Right lobe of liver (tissue), 6 donors: Measurements from ENCODE around the gene NOTUM. TPM values are rescaled to one million over a fixed set of nuclear protein-coding genes. Genes with fewer than 3 reads are reported as not detected.

ENCODE experiments used
- ATAC-seq, 4 donors: fragments of 200-7000 bp; cut with Tn5 transposase; one replicate each; pipeline ENCODE4 v1.9.1; 2020; ENCODE audit warnings: mild to moderate bottlenecking in 4 of 4, moderate library complexity in 4 of 4
- DNase-seq, 3 donors: peaks; one replicate each; pipeline ENCODE4 v3.0.0-alpha.2; 2020
- H3K27ac ChIP-seq, 3 donors: fragments of 200-600 bp; one replicate each; pipeline ENCODE4 v1.8.0; 2022
- H3K27me3 ChIP-seq, 2 donors: fragments of 200-600 bp; one replicate each; pipeline ENCODE4 v1.8.0; 2022
- H3K36me3 ChIP-seq, 4 donors: fragments of 200-600 bp; sonication (generic) in 1 of 4; one replicate each; pipeline versions ENCODE4 v1.5.1 to v1.8.0; 2017 to 2022; ENCODE audit warnings: control low read depth in 1 of 4
- H3K4me1 ChIP-seq, 4 donors: fragments of 200-600 bp; sonication (generic) in 1 of 4; one replicate each; pipeline versions ENCODE4 v1.5.1 to v1.8.0; 2017 to 2022; ENCODE audit warnings: control low read depth in 1 of 4
- H3K4me3 ChIP-seq, 3 donors: fragments of 200-600 bp; one replicate each; pipeline ENCODE4 v1.8.0; 2022
- H3K9me3 ChIP-seq, 4 donors: fragments of 200-600 bp; sonication (generic) in 1 of 4; one replicate each; pipeline versions ENCODE4 v1.5.1 to v1.8.0; 2017 to 2022; ENCODE audit warnings: control low read depth in 1 of 4
- CTCF ChIP-seq, 4 donors: fragments of 200-600 bp in 3 of 4; fragments of 450-650 bp in 1 of 4; IDR thresholded peaks; one replicate each; pipeline versions ENCODE4 v1.5.1 to v1.8.0; 2016 to 2022; ENCODE audit warnings: antibody characterized with exemption in 4 of 4, mild to moderate bottlenecking in 2 of 4
- POLR2A ChIP-seq: fragments of 450-650 bp; IDR thresholded peaks from one replicate; pipeline ENCODE4 v1.6.1; 2017; ENCODE audit warnings: antibody characterized with exemption, mild to moderate bottlenecking
- WGBS: methylation state at CpG from one replicate; pipeline ENCODE4 v1.1.6; 2018; ENCODE audit warnings: low coverage, low lambda C conversion rate; ENCODE audit not compliant: insufficient coverage; ENCODE audit errors: missing lambda C conversion rate; 5-methylcytosine and 5-hydroxymethylcytosine counted together
- intact Hi-C, 2 donors: fragments of 100-400 bp; cut with DNase I; formaldehyde crosslinking; loops; one replicate each; pipeline versions ENCODE4 v1.11.2 to v1.14.1; 2022
- total RNA-seq, 6 experiments: library from RNA; depleted of rRNA in 2 of 6; stranded (reverse); fragments of >200 nt in 2 of 6; fragmentation: NEBNext Ultra II Directional in 3 of 6; extraction: Animal tissue kit (Norgen Biotek cat#: 25700) in 3 of 6; gene quantifications; one replicate each; pipeline versions ENCODE4 v1.1.0 to v1.2.4, GENCODE V29; 2016 to 2023
- donor health status: DM: no; HTN: yes; CAD: no.
- donor health status: DM: no; HTN: no; CAD: no.
- donor health status: DM: no; HTN: no; CAD: no.
- donor health status: DM: no; HTN: yes; CAD: no.
- donor health status: DM: no; HTN: yes; CAD: no.

NOTUM gene
- total RNA-seq, 6 experiments from 2014 or later = 1.2 to 7.6 (median 3.0) TPM

GRCh38 chr17:81947189-81947588 is 13.8 kb downstream of the NOTUM start, which contains the start of gene MYADML2:
Gene MYADML2, minus strand, starts transcription at chr17:81947233. Its CDS starts 5,492 bp downstream, at chr17:81941741.
- no CpG with 5 or more reads among the region's 13 CpGs for WGBS
- no peaks in the 10 kb centered on the region for H3K4me1 ChIP-seq
- H3K4me3 ChIP-seq = no peak within 1 kb of the TSS
- DNase-seq (no peak), ATAC-seq (no peak)
- H3K36me3 ChIP-seq = no peaks in the 10 kb centered on the region
- H3K27me3 ChIP-seq = no peaks in the 10 kb centered on the region
- H3K9me3 ChIP-seq = no peaks in the 10 kb centered on the region
- no peak for TF ChIP-seq CTCF (IDR thresholded peaks at IDR 0.05)
- TF ChIP-seq POLR2A = no peak
- H3K27ac ChIP-seq = no peak within 1 kb of the TSS
- intact Hi-C loops = loop anchor here in 1 of 2 donors (10.0 kb wide), 1 partner anchor 248 kb away; no protein-coding TSS in a partner anchor

GRCh38 chr17:81944858-81945257 is 16.1 kb downstream of the NOTUM start:
- no peaks in the 10 kb centered on the region for H3K27me3 ChIP-seq
- H3K9me3 ChIP-seq = no peaks in the 10 kb centered on the region
- H3K36me3 ChIP-seq = no peaks in the 10 kb centered on the region
- intact Hi-C loops = loop anchor here in 1 of 2 donors (10.0 kb wide), 1 partner anchor 250 kb away; no protein-coding TSS in a partner anchor
- ATAC-seq (no peak), DNase-seq (no peak)
- 83% methylated on average over 7 of the region's 9 CpGs for WGBS
- TF ChIP-seq POLR2A = no peak
- no peak overlapping the region for H3K27ac ChIP-seq
- no peak overlapping the region for H3K4me3 ChIP-seq
- H3K4me1 ChIP-seq = no peaks in the 10 kb centered on the region

GRCh38 chr17:81942167-81942553 is 18.8 kb downstream of the NOTUM start:
- WGBS = 71% methylated on average over 1 of the region's 12 CpGs
- H3K4me3 ChIP-seq = no peak overlapping the region
- H3K27ac ChIP-seq = no peak overlapping the region
- no peaks in the 10 kb centered on the region for H3K27me3 ChIP-seq
- TF ChIP-seq POLR2A (no peak), CTCF (IDR thresholded peaks at IDR 0.05) (no peak)
- H3K9me3 ChIP-seq = no peaks in the 10 kb centered on the region
- intact Hi-C loops = loop anchor here in 1 of 2 donors (10.0 kb wide), 1 partner anchor 253 kb away; no protein-coding TSS in a partner anchor
- DNase-seq = no peak
- H3K4me1 ChIP-seq = peaks cover 0 to 4% (median 0%) of the 10 kb centered on the region in 4 donors
- no peaks in the 10 kb centered on the region for H3K36me3 ChIP-seq
- ATAC-seq = no peak

- no peak for ATAC-seq
- TF ChIP-seq POLR2A (no peak), CTCF (IDR thresholded peaks at IDR 0.05) (no peak)
- Histone ChIP-seq H3K4me1 (peaks cover 0 to 8% (median 2%) of the 10 kb centered on the region in 4 donors), H3K36me3 (no peaks in the 10 kb centered on the region), H3K27ac (no peak overlapping the region), H3K27me3 (no peaks in the 10 kb centered on the region), H3K9me3 (no peaks in the 10 kb centered on the region), H3K4me3 (no peak overlapping the region)
- intact Hi-C loops = loop anchor here in 1 of 2 donors (10.0 kb wide), 1 partner anchor 253 kb away; no protein-coding TSS in a partner anchor
- peak in 1 of 3 donors; percentile 54 for DNase-seq
- WGBS = 52% methylated on average over 14 of the region's 30 CpGs
Measured at GRCh38 chr17:81941484-81942166, 19.4 kb downstream of the NOTUM start.
